ENCODE results near the gene TMCC3.

DNA sequence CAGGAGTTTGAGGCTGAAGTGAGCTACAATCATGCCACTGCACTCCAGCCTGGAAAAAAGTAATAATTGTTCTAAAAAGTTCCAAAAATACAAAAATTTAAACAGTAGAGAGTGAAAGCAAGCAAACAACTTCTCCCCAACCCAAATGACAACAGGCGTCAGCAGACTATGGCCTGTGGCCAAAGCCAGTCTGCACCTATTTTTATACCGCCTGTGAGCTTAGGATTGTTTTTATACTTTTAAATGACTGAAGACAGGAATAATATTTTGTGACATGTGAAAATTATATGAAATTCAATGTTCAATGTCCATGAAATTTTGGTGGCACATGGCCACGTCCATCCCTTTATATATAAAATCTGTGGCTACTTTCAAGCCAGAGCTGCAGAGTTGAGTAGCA, 48.2 kb upstream of the TMCC3 start:
- no peak for TF ChIP-seq PCBP1 (IDR thresholded peaks at IDR 0.05; ENCODE audit: borderline replicate concordance, low read depth, low read length)
- TF ChIP-seq EP300 (IDR thresholded peaks at IDR 0.05; ENCODE audit: low read depth in 2 of 2, low read length in 2 of 2): no peak
- TF ChIP-seq EP300 (CRISPR knock-in tag; IDR thresholded peaks at IDR 0.05; ENCODE audit: borderline replicate concordance): no peak
- TF ChIP-seq, protein P1, sequence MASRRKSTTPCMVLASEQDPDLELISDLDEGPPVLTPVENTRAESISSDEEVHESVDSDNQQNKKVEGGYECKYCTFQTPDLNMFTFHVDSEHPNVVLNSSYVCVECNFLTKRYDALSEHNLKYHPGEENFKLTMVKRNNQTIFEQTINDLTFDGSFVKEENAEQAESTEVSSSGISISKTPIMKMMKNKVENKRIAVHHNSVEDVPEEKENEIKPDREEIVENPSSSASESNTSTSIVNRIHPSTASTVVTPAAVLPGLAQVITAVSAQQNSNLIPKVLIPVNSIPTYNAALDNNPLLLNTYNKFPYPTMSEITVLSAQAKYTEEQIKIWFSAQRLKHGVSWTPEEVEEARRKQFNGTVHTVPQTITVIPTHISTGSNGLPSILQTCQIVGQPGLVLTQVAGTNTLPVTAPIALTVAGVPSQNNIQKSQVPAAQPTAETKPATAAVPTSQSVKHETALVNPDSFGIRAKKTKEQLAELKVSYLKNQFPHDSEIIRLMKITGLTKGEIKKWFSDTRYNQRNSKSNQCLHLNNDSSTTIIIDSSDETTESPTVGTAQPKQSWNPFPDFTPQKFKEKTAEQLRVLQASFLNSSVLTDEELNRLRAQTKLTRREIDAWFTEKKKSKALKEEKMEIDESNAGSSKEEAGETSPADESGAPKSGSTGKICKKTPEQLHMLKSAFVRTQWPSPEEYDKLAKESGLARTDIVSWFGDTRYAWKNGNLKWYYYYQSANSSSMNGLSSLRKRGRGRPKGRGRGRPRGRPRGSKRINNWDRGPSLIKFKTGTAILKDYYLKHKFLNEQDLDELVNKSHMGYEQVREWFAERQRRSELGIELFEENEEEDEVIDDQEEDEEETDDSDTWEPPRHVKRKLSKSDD (CRISPR knock-in tag; IDR thresholded peaks at IDR 0.05; ENCODE audit: low read depth): no peak
- no peak for TF ChIP-seq BRCA1 (CRISPR knock-in tag; IDR thresholded peaks at IDR 0.05)
- TF ChIP-seq, protein P2, sequence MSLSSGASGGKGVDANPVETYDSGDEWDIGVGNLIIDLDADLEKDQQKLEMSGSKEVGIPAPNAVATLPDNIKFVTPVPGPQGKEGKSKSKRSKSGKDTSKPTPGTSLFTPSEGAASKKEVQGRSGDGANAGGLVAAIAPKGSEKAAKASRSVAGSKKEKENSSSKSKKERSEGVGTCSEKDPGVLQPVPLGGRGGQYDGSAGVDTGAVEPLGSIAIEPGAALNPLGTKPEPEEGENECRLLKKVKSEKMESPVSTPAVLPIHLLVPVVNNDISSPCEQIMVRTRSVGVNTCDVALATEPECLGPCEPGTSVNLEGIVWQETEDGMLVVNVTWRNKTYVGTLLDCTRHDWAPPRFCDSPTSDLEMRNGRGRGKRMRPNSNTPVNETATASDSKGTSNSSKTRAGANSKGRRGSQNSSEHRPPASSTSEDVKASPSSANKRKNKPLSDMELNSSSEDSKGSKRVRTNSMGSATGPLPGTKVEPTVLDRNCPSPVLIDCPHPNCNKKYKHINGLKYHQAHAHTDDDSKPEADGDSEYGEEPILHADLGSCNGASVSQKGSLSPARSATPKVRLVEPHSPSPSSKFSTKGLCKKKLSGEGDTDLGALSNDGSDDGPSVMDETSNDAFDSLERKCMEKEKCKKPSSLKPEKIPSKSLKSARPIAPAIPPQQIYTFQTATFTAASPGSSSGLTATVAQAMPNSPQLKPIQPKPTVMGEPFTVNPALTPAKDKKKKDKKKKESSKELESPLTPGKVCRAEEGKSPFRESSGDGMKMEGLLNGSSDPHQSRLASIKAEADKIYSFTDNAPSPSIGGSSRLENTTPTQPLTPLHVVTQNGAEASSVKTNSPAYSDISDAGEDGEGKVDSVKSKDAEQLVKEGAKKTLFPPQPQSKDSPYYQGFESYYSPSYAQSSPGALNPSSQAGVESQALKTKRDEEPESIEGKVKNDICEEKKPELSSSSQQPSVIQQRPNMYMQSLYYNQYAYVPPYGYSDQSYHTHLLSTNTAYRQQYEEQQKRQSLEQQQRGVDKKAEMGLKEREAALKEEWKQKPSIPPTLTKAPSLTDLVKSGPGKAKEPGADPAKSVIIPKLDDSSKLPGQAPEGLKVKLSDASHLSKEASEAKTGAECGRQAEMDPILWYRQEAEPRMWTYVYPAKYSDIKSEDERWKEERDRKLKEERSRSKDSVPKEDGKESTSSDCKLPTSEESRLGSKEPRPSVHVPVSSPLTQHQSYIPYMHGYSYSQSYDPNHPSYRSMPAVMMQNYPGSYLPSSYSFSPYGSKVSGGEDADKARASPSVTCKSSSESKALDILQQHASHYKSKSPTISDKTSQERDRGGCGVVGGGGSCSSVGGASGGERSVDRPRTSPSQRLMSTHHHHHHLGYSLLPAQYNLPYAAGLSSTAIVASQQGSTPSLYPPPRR (CRISPR knock-in tag; IDR thresholded peaks at IDR 0.05; ENCODE audit: borderline replicate concordance): no peak
- no peak for TF ChIP-seq SMAD1 (CRISPR knock-in tag; IDR thresholded peaks at IDR 0.05; ENCODE audit: borderline replicate concordance, low read depth)
- no peak for TF ChIP-seq RAD21 (CRISPR knock-in tag; IDR thresholded peaks at IDR 0.05)
- no peak for TF ChIP-seq SOX13 (IDR thresholded peaks at IDR 0.05)
- no peak for TF ChIP-seq SOX13 (CRISPR knock-in tag; conservative IDR thresholded peaks at IDR 0.05 in 1 of 2, IDR thresholded peaks at IDR 0.05 in 1 of 2)
- no peak for TF ChIP-seq ZNF496 (CRISPR knock-in tag; IDR thresholded peaks at IDR 0.05; ENCODE audit: insufficient replicate concordance)
- no peak for TF ChIP-seq ZNF12 (CRISPR knock-in tag; IDR thresholded peaks at IDR 0.05)
